CD4-positive, alpha-beta T cell treated with Interleukin-4 for 1 hour (primary cell): Measurements from ENCODE around the gene UBE2E3.

Source experiments
- DNase-seq, 2 donors: peaks; one replicate each; pipeline ENCODE4 v3.0.0-alpha.2; 2020 to 2022

The UBE2E3 gene

DNA sequence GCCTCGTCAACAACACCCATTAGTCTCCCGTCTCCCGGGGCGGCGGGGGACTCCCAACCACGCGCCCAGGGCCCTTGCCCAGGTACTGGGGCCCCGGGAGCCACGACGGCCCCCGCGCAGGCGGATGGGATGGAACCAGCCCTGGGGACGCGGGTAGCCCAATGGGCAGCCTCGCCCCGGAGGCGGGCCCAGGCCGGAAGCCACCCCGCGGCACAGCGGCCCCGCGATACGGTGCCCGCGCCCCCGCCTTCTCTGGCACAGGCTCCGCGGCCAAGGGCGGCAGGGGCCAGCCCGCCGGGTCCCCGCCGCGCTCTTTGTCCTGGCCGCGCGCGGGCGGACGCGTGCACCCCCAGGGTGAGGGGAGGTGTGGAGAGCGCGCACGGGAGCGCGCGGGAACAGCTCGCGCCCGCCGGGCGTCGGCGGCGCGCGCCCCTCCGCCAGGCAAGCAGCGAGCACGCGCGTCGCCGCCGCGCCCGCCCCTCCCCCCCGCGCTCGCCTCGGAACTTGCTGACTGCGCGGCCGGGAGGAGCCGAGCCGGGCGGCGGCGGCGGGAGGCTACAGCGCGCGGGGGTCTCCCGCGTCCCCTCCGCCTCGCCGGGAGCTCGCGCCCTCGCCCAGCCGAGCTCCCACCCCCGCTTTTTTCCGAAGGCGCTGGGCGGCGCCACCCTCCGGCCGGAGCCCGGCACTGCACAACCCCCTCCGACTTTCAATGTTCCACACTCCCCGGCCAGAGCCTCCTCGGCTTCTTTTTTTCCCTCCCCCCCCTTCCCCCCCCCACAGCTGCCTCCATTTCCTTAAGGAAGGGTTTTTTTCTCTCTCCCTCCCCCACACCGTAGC, at the start of gene UBE2E3:
UBE2E3 (plus strand) TSS at position 500 of the 837 bp plus-strand sequence. CDS start 1,438 bp downstream, outside the sequence.
- peak; percentile 79 to 85 for DNase-seq

DNA sequence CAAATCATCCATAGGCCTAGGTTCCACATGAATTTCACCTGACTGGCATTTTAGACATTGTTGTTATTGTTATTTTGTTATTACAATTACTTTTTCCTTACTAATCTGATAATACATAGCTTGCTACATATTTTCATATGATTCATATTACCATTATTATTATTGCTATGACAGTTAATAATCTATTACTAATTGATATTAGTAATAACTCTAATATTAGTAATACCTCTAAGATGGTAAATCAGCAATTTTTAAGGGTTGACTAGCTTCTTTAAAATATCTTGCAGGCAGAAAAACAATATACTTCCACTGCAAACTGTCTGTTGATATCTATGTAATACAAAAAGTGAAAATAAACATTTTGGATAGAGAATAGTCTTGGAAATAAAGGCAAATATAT, 48.6 kb upstream of the UBE2E3 start:
- no peak for DNase-seq

DNA sequence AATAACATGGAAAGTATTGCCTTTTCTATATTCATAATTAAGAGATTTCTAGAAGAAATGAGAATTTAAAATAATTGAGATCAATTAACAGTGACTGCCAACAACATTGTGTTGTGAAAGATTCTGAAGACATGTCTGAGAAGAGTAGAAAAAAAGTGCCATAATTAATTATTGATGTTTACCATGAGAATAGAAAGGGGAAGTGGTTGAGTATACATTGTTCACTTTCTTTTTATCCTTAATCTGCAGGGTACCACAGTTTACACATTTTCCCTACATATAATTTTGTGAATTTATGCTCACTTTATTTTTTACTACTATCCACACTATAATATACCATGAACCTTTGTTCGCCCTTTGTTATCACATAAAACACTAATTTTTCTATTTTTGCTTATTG, 47.1 kb upstream of the UBE2E3 start:
- DNase-seq, result no peak

DNA sequence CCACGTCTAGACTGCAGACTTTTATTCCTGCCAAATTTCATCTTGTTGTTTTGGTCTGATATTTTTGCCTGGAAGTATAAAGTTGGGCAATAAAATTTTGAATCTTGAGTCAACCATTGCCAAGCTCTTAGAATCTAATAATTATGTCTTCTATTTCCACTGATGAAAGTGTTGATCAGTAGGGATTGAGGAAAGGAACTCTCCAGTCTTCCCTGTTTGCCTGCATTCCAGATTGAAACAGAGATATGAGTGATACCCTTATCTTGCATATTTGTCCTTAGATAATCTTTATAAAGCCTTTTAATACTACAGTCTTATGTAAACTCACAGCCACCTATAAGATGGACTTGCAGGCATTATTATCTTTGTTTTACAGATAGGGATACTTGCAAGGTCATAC, 45.5 kb upstream of the UBE2E3 start:
- DNase-seq, result no peak

DNA sequence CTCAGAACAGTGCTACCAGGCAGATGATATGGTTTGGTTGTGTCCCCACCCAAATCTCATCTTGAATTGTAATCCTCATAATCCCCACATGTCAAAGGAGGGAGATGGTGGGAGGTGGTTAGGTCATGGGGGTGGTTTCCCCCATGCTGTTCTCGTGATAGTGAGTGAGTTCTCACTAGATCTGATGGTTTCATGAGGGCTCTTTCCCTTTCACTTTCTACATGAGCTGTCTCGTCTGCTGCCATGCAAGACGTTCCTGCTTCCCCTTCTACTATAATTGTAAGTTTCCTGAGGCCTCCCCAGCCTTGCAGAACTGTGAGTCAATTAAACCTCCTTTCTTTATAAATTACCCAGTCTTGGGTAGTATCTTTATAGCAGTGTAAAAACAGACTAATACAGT, 42.9 kb upstream of the UBE2E3 start:
- peak; percentile 15 to 53 for DNase-seq

DNA sequence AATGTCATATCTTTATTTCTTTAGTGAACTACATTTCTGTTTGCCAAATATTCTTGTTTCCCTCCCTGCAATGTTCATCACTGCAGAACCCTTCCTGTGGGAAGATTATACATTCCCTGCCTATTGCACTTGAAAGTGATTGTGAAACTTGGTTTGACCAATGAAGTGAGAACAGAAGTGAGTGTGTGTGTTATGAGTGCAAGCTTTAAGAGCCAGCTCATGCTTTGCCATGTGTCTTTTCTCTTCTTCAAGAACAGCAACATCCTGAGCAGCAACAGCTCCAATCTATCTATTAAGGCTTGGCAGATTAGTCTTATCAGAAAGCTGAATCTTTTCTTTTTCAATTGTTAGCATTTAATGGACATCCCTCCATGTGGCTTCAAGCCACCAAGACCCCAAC, 42.0 kb upstream of the UBE2E3 start:
- DNase-seq, result no peak

DNA sequence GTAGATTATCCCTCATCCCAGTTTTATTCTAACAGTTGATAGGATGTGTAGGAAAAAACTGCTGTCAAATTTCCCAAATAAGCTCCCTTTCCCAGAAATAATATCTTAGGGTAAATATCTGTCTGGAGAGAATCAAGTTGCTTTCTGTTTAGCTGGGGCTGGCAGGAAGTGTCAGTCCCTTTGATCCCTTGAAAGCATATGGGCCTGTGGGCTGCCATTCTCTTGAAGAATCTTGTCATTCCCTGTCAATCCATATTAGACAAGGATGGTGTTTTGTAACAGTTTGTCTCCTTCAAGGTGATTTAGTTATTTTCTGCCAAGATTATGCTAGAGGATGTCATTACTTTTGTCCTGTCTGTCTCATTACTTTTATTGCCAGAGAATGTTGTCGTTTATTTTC, 37.1 kb upstream of the UBE2E3 start:
- DNase-seq, result no peak

DNA sequence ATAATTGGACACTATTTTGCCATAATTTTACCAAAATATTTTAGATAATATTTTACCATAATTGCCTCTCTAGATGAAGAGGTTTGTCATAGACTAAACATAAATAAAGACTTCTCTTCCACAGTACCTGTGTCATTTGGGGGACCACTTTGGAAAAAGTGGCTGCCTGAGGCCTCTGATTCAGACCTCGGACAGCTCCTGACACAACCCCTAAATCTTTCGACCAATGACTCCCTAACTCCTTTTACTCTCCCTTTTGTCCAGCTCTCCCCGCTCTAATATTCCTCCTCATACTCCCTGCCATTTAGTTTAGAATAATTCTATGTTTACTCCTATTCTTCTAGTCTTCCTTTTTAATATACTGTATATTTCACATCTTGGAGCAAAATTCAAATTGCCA, 36.0 kb upstream of the UBE2E3 start:
- DNase-seq, result no peak

DNA sequence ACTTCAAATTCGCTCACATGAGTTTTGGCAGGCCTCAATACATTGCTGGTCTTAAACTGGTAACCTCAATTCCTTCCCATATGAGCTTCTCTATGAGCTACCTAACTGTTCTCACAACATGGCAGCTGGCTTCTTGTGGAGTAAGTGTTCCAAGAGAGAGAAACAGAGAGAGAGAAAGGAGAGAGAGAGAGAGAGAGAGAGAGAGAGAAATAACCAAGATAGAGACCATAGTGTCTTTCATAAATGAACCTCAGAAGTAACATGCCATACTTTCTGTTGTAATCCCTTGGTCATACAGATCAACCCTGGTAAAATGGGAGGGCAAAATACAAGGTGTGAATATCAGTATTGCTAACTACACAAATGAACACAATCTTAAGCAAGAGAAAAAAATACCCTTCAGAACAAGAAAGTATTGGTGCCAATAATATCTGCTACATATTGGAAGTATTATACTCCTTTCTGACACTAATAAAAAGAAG, 33.2 kb upstream of the UBE2E3 start:
- no peak for DNase-seq

DNA sequence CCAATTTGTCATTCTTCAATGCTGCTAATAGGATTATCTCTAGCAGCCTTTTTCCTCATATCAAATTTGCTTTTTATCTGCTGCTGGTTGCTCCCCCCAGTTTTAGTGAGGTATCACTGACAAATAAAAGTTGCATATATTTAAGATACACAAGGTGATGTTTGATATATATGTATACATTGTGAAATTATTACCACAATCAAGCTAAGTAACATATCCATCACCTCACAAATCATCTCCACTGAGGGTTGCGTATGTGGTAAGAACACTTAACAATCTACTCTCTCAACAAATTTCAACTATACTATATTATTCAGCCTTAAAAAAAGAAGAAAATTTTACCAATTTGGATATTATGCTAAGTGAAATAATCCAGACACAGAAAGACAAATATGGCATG, 30.5 kb upstream of the UBE2E3 start:
- DNase-seq, result no peak

DNA sequence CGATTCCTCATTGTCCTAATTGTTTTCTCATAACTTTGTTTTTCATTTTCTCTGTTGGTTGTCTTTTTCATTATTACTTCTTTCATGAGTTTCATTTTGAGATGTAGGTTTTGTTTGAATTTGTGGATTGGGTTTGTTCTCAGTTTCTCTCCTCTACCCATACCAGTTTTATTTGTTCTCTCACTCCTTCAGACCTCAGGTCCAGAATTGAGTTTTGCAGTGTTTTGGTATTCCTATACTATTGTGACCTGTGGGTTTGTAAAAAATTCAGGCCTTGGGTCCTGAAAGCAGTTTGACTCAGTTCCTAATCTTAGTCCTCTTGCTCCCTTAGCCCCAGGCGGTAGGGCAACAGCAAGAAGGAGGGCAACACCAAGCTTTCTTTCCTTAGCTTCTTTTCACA, 28.3 kb upstream of the UBE2E3 start:
- no peak for DNase-seq

DNA sequence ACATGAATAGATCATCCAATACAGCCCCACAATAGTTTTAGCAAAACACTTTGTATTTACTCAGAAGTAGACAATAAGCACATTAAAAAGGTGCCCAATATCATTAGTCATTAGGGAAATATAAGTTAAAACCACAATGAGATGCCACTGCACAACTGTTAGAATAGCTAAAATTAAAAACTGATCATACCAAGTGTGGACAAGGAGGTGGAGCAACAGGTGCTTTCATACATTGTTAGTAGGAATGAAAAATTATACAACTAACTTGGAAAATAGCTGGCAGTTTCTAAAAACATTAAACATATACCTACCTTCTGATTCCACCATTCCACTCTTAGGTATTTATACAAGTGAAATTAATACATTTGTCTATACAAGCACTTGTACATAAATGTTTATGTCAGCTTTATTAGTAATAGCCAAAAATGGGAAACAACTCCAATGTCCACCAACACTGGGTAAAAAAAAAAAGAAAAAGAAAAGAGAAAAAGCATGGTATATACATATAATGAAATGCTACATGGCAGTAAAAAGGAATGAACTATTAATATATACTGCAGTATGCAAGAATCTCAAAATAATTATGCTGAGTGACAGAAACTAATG, 27.6 kb upstream of the UBE2E3 start:
- no peak for DNase-seq

DNA sequence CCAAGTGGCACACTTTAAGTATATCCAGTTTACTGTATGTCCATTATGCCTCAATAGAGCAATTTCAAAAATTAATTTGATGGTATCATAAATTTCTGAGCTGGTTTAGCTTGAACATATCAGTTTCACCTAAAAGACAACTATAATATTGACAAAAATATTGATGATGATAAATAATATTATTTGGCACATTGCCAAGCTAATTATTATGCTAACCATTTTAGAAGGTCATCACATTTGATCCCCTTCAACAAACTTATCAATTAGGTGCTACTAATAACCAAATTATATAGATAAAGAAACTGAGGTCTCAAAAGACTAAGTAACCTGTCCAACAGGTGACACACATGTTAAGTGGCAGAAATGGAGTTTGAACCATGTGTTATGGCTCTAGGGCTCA, 26.9 kb upstream of the UBE2E3 start:
- no peak for DNase-seq

DNA sequence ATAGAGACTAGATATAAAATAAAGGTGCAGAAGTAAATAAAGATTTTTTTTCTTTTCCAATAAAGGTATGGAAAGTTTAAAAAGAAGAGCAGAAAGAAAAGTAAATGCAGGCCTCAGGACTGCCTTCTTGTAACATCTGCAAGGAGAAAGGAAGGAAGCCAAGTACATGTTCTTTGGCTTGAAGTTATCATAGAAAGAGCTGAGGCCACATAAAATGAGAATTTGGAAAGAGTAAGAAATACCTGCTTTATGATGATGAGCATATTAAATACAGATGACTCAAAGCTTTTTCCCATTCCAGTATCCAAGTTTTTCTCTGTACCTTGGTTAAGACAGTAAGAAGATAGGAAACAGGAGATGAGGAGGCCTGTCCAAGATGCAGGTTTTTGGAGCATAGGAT, 25.3 kb upstream of the UBE2E3 start:
- no peak for DNase-seq

DNA sequence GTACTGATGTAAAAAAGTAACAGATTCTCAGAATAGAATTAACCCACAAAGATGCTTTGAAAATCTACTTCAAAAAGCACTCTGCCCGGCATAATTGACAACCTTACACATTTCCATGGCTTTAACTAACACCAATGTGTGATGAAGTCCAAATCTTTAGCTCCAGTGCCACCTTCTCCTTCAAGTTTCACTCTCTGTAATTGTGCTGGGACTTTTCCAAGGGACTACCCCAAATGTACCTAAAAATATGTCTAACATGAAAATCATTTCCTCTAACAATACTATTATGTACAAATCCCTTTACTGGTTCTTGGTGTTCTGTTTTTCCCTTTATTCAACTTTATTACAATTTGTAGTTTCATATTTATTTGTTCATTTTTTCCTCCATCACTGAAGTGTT, 20.6 kb upstream of the UBE2E3 start:
- DNase-seq, result no peak

DNA sequence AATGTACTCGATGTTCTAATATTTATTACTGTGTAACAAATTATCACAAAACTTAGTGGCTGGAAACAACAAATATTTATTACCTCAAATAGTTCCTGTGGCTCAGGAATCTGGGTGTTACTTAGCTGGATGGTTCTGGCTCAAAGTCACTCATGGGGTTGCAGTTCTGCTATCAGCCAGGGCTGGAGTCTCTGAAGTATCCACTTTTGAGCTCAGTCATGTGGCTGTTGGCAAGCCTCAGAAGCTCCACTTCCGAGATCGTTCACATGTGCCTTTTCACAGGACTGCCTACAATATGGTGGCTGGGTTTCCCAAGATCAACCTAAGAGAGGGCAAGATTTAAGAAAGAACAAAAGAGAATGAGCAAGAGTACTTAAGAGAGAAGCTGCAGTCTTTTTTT, 19.4 kb upstream of the UBE2E3 start:
- no peak for DNase-seq

DNA sequence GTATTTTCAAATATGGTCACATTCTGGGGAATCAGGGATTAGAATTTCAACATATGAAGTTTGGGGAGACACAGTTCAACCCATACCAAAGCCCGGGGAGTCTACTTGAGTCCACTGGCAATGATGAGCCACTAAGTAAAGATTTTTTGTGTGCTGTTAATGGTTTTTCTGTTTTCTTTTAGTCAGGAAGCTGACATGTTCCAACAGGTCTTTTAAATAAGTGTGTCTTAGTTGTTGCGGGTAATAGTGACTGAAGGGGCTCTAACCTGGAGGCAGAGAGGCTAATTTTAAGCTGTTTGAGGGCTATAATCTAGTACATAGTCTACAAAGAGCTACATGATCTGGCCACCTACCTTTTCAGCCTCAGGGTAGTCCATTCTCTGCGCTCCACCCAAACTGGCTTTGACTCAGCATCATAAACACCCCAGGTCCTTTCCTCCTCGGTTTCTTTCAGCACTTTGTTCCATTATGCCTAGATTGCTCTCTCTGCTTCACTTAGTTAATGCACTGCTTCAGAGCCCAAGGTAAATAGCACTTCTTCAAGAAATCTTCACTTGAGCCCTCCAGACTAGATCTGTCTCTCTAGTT, 17.6 kb upstream of the UBE2E3 start:
- DNase-seq, result no peak

DNA sequence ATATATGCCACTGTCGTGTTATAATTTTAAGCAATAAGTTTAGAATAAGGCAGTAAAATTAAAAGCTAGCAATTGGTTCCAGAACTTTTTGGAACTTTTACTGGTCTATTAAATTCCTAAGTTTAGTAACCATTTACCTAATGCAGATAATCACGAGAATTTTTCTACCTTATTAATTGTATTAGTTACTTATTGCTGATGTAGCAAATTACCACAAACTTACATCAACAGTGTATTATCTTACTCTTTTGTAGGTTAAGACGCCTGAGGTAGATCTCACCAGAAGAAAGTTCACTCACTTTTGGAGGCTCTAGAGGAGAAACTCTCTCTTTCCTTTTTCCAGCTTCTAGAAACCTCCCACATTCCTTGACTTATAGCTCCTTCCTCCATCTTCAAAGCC, 14.0 kb upstream of the UBE2E3 start:
- no peak for DNase-seq

DNA sequence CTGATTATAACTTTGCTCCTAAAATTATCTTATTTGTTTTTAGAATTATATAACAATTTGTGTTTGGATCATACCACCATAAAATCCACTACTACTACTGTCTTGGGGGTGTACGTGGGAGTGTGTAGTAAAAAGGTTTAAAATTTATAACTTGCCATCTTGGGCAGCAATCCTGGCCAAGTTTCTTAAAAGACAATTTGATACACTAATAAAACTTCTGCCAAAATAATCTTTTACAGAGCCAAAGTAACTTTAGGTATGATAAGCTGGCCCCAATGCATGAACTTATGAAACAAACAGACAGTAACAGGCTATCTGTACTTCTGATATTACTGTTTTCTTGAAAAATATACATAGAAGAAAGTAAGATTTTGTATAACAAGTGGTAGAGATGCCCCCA, 11.3 kb upstream of the UBE2E3 start:
- no peak for DNase-seq

DNA sequence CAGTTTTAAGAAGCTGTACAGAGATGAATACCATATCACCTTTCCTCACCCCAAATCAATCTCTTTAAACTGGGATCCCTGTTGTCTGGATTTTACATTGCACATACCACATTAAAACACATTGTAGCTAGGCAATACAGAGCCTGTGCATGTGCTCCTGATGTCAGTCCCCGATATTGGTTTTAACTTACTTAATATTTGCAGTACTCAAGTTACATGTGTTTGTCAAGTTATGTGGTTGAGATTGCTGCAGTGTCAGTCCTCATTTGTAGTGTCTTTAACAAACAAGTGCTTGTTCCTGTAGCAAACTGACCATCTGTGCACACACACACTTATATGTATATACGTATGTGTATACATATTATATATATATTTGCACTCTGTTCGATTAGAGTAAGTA, 10.4 kb upstream of the UBE2E3 start:
- no peak for DNase-seq

DNA sequence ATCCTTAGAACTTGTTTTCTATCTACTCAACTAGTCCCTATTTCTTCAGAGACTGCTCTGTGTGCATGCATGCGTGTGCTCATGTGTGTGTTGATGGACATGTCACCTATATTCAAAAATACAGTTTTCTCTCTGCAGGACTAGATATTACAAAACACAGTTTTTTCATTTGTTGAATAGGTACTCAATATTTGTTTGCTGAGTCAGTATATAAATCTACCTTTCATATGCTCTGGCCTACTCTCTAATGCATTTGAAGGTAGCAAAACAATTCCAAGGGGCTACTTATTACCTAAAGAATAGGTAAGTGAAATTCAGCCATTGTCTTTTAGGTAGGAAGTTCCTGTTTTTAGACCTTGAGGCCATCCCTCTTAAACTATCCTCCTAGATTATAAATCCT, 8.6 kb upstream of the UBE2E3 start:
- no peak for DNase-seq

DNA sequence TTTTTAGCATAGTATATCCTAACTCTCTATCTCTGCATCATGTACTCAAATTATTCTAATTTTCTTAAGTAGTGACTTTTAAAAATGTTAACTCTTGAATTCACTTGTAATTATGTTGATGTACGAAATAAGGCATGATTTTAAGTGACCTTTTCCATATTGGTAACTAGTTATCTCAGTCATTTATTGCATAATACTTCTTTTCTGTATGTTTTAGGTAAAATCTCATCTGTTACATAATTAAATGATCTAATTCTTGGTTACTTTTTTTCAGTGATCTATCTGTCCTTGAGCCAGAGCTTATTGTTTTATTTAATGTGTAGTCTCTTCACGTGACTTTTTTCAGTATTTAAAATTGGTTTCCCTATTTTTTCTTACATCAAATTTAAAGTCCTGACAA, 4.8 kb upstream of the UBE2E3 start:
- DNase-seq, result no peak

DNA sequence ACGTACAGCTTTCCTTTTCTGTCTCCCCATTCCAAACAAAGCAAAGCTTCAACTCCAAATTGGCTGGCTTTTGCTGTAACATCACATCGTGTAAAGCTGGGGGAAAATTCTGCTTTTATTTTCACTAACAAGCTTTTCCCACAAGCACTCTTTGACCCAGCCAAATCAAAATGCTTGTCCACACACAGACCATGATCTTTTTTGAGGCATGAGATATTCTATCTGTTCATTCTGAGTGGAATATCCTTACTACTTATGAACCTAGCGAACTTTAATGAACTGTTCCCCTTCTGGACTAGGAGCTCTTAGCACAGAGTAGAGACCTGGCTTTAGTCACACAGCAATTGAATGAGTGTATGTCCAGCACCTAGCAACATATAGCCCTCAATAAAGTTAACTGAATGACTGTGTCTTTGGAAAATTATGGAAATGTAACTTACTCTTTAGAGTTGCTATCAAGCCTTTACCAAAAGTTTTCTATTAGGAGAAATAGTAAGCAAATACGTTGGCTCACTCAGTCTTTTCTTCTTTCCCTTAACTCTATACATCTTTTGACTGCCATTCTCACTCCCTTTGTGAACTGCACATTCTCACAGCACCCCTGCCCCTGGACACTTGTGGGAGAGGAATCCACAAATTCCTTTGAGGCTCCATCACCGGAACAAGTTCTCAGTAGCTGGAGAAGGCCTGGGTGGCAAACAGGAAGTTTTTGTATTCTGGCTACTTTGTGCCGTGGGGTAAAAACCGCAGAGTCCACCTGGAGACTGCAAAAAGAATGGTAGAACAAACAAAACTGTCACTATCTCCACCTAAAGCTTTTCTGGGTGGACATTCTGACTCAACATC, 1.3 kb upstream of the UBE2E3 start:
- peak in 1 of 2 donors; percentile 8 for DNase-seq
